SK-N-SH treated with all-trans-retinoic acid at 6 μM for 48 hours (cell line): ENCODE measurements around the gene GNAZ.

Experiments used
- CREB5 ChIP-seq: fragments of 250-450 bp; sonication (Bioruptor Pico); IDR thresholded peaks from 2 replicates; pipeline ENCODE4 v1.5.1; 2020; ENCODE audit warnings: low read depth, mild to moderate bottlenecking, moderate library complexity
- CSRNP3 ChIP-seq: fragments of 250-450 bp; sonication (Bioruptor Pico); IDR thresholded peaks from 2 replicates; pipeline ENCODE4 v1.5.1; 2021; ENCODE audit warnings: mild to moderate bottlenecking, moderate library complexity
- PATZ1 ChIP-seq: fragments of 250-450 bp; sonication (Bioruptor Pico); IDR thresholded peaks from 2 replicates; pipeline ENCODE4 v1.8.0; 2020; ENCODE audit warnings: mild to moderate bottlenecking, moderate library complexity, borderline replicate concordance
- RARB ChIP-seq: fragments of 250-450 bp; sonication (Bioruptor Pico); IDR thresholded peaks from 2 replicates; pipeline ENCODE4 v1.8.0; 2021; ENCODE audit warnings: mild to moderate bottlenecking, moderate library complexity
- TCF4 ChIP-seq: fragments of 250-450 bp; sonication (Bioruptor Pico); IDR thresholded peaks from 2 replicates; pipeline ENCODE4 v1.8.0; 2021; ENCODE audit warnings: mild to moderate bottlenecking, moderate library complexity, borderline replicate concordance
- TOX ChIP-seq: fragments of 250-450 bp; sonication (Bioruptor Pico); IDR thresholded peaks from 2 replicates; pipeline ENCODE4 v1.8.0; 2021; ENCODE audit warnings: mild to moderate bottlenecking, moderate library complexity, borderline replicate concordance
- ZC3H10 ChIP-seq: fragments of 250-450 bp; sonication (Bioruptor Pico); IDR thresholded peaks from 2 replicates; pipeline ENCODE4 v1.5.1; 2021; ENCODE audit warnings: mild to moderate bottlenecking, moderate library complexity
- ZFP30 ChIP-seq: fragments of 450-650 bp; formaldehyde crosslinking; IDR thresholded peaks from 2 replicates; pipeline ENCODE4 v1.5.0; 2022; ENCODE audit warnings: mild to moderate bottlenecking, moderate library complexity
- ZNF565 ChIP-seq: fragments of 450-650 bp; formaldehyde crosslinking; conservative IDR thresholded peaks from 2 replicates; pipeline ENCODE4 v1.5.0; 2020; ENCODE audit warnings: low read depth, mild to moderate bottlenecking, moderate library complexity

- TF ChIP-seq TCF4 (no peak), ZFP30 (no peak), RARB (CRISPR knock-in tag) (no peak), TOX (no peak), ZNF565 (no peak), CREB5 (CRISPR knock-in tag) (no peak), ZC3H10 (CRISPR knock-in tag) (no peak), CSRNP3 (CRISPR knock-in tag) (no peak), PATZ1 (CRISPR knock-in tag) (no peak)
Observed at GRCh38 chr22:23068096-23068831, 2.1 kb upstream of the GNAZ start.
